Measurements from ENCODE around the gene KCNK7. TPM values are rescaled to one million over a fixed set of nuclear protein-coding genes. Genes with fewer than 3 reads are reported as not detected.

Gene KCNK7
- polyA plus RNA-seq, 3 donors = 4.3 TPM; not detected in 2

- H3K4me3 ChIP-seq (replicated peaks in 1 of 3; ENCODE audit: low read depth in 2 of 3, low read length in 3 of 3) = peak overlapping the region; percentile 72 to 96 (median 93)
Measured at GRCh38 chr11:65612691-65613090, 17.1 kb upstream of the KCNK7 start.

More at GRCh38 chr11:65612691-65613090, 17.1 kb upstream of the KCNK7 start:
- peaks cover 50 to 69% of the 10 kb centered on the region in 2 donors for H3K4me1 ChIP-seq (ENCODE audit: control insufficient read depth in 1 of 2, insufficient read depth in 2 of 2, low read length in 2 of 2)
- H4K20me1 ChIP-seq (ENCODE audit: insufficient read depth, low read length) = peaks cover 83% of the 10 kb centered on the region
- 37% methylated on average over 7 of the region's 7 CpGs for WGBS (ENCODE audit: insufficient coverage)
- intact Hi-C loops (cut with micrococcal nuclease) = loop anchor here (5.0 to 10.0 kb wide), 3 partner anchors 35 to 70 kb away; partner anchors contain the start of gene EHBP1L1 (in 1 of the 2)
- peak overlapping the region; percentile 99 for H3K4me2 ChIP-seq (replicated peaks; ENCODE audit: extremely low read depth, low read length, poor library complexity, severe bottlenecking)
- H3K79me2 ChIP-seq (ENCODE audit: insufficient read depth, low read length) = peaks cover 96% of the 10 kb centered on the region
- peak overlapping the region; percentile 94 to 96 for H3K27ac ChIP-seq (ENCODE audit: low read depth in 1 of 2, low read length in 2 of 2)
- peaks cover 53% of the 10 kb centered on the region for H3K4me1 Mint-ChIP-seq
- peaks cover 40 to 59% of the 10 kb centered on the region in 2 donors for H3K36me3 Mint-ChIP-seq
- no peak overlapping the region for H2AFZ ChIP-seq (ENCODE audit: insufficient read depth, low read depth, low read length, poor library complexity, severe bottlenecking)
- H3K4me3 Mint-ChIP-seq = peak overlapping the region; percentile 89 to 96
- TF ChIP-seq CTCF (IDR thresholded peaks at IDR 0.05) = no peak
- no peaks in the 10 kb centered on the region for H3K27me3 Mint-ChIP-seq (ENCODE audit: low read depth in 3 of 3)
- H3K9me3 Mint-ChIP-seq = peaks cover 0 to 2% (median 0%) of the 10 kb centered on the region in 7 donors
- peak overlapping the region; percentile 88 to 99 (median 96) for H3K27ac Mint-ChIP-seq
- H3K27me3 ChIP-seq (ENCODE audit: control insufficient read depth in 2 of 2, insufficient read depth in 2 of 2, low read length in 2 of 2) = no peaks in the 10 kb centered on the region
- H3K9ac ChIP-seq (ENCODE audit: insufficient read depth, low read length, poor library complexity, severe bottlenecking) = peak overlapping the region; percentile 92
- no peaks in the 10 kb centered on the region for H3K9me3 ChIP-seq (replicated peaks in 1 of 2; ENCODE audit: control insufficient read depth in 1 of 2, insufficient read depth in 1 of 2, low read length in 2 of 2)
- H3K36me3 ChIP-seq (replicated peaks in 1 of 2; ENCODE audit: control insufficient read depth in 1 of 2, insufficient read depth in 2 of 2, low read length in 2 of 2) = peaks cover 37 to 39% of the 10 kb centered on the region in 2 donors
- DNase-seq = no peak
